NCI-H345 treated with DMSO at 0.1 percent for 48 hours (cell line): ENCODE results near the gene SLMAP.
"Not testable (repeated sequence)": the region's sequence is repeated elsewhere in the genome, so short reads cannot be mapped to it uniquely, and the experiment has no call there.

Experiments used
- DNase-seq: peaks from one replicate; lab custom pipeline; 2025; ENCODE audit not compliant: unreplicated experiment; lab: John Stamatoyannopoulos, UW

The SLMAP gene

GRCh38 chr3:57793737-57794187 lies 37.7 kb downstream of the SLMAP start:
- no peak for DNase-seq

- no peak for DNase-seq
Observed at GRCh38 chr3:57794501-57794900, 38.4 kb downstream of the SLMAP start.

- no peak for DNase-seq
Observed at GRCh38 chr3:57794951-57795350, 38.8 kb downstream of the SLMAP start.

GRCh38 chr3:57796261-57796660 lies 40.2 kb downstream of the SLMAP start:
- DNase-seq: no peak

GRCh38 chr3:57797701-57798487 lies 41.8 kb downstream of the SLMAP start:
- DNase-seq: no peak

GRCh38 chr3:57803647-57804081 lies 47.6 kb downstream of the SLMAP start:
- no peak for DNase-seq

- DNase-seq: no peak
Observed at GRCh38 chr3:57805266-57805665, 49.2 kb downstream of the SLMAP start.

GRCh38 chr3:57805674-57806073 lies 49.6 kb downstream of the SLMAP start:
- no peak for DNase-seq

- not testable (repeated sequence) for DNase-seq
Observed at GRCh38 chr3:57806195-57806594, 50.1 kb downstream of the SLMAP start.

- no peak for DNase-seq
Observed at GRCh38 chr3:57808961-57809608, 53.0 kb downstream of the SLMAP start.

GRCh38 chr3:57809609-57809968 lies 53.5 kb downstream of the SLMAP start:
- DNase-seq: no peak

- no peak for DNase-seq
Observed at GRCh38 chr3:57810048-57810447, 53.9 kb downstream of the SLMAP start.

- DNase-seq: no peak
Observed at GRCh38 chr3:57810471-57811137, 54.5 kb downstream of the SLMAP start.

GRCh38 chr3:57815036-57815435 lies 58.9 kb downstream of the SLMAP start:
- no peak for DNase-seq

- no peak for DNase-seq
Observed at GRCh38 chr3:57816471-57817095, 60.5 kb downstream of the SLMAP start.

GRCh38 chr3:57818772-57819171 lies 62.7 kb downstream of the SLMAP start:
- no peak for DNase-seq

GRCh38 chr3:57820479-57820878 lies 64.4 kb downstream of the SLMAP start:
- no peak for DNase-seq

- no peak for DNase-seq
Observed at GRCh38 chr3:57821765-57822164, 65.7 kb downstream of the SLMAP start.

- no peak for DNase-seq
Observed at GRCh38 chr3:57822686-57823085, 66.6 kb downstream of the SLMAP start.

- DNase-seq: no peak
Observed at GRCh38 chr3:57825116-57825515, 69.0 kb downstream of the SLMAP start.

GRCh38 chr3:57826245-57826951 lies 70.3 kb downstream of the SLMAP start:
- DNase-seq: no peak
